CD1c-positive myeloid dendritic cell (primary cell): ENCODE measurements around the gene DDA1.

Experiments used
- DNase-seq: peaks from one replicate; pipeline ENCODE4 v3.0.0-alpha.2; 2016; ENCODE audit errors: extremely low spot score

Gene DDA1

DNA sequence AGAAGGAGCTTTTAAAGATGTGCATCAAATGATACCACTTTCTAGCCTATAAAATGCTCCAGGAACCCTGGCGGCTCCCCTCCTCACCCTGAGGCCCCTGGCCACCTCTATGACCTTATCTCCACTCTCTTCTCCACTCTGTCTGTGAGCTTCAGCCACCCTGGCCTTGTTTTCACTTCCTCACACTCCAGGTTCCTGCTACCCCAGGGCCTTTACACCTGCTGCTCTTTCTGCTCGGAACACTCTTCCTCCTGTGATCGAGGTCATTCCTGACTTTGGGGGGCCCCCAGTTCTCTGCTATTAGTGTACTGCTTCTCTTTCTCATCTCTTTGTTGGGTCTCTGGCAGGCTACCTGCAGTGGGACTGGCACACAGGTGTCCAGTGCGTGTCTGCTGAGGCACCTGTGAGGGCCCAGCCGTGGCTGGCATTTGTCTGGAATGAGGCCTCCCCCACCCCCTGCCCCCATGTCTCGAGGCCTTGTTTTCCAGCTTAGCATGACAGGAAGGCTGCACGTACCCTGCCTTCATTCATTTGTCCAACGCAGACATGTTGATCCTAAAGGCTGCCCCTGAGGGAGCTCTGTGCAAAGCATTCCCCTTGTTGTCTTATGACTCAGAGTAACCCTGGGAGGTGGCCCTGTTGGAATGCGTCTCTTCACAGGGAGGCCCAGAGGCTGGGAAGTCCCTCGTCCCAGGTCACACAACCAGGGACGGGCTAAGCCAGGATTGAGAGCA, 2.3 kb downstream of the DDA1 start:
- no peak for DNase-seq

DNA sequence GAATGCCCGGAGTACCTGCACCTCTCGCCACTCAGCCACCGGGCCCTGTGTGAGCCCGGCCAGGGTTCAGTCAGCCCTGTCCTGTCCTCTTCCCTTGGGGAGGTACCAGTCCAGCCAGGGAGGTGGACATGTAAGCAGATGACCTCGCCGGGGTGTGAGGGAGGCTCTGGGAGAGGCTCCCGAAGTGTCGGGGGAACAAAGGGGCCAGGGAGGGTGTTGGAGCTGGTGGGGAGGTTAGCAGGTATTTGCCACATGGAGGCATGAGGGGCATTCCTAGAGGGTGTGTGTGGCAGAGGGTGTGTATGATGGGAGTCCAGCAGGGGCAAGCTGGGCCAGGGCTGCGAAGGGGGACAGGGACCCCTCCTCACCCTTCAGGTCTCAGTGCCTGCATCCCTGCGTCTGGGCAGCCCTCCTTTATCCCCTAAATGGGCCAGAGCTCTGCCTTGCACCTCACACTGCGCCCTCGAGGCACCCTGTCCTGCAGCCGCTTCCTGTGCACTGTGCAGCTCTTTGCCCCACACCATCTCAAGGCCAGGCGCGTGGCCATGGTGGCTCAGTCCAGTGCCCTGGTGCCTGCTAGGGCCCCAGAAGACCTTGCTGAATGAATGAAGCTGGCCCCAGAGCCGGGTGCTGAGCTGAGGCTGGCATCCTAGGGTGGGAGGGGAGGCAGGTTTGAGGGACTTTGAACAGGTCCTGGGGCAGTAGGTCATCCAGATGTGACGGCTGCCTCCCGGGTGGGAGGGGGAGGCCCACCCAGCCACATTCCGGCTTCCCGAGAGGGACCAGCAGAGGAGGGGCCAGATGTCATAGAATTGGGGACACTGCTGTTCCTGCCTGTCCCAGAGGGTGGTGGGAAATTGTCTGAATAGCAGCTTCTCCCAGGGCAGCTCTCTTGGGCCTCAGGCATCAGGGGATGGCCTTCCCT, 3.1 kb downstream of the DDA1 start:
- no peak for DNase-seq

DNA sequence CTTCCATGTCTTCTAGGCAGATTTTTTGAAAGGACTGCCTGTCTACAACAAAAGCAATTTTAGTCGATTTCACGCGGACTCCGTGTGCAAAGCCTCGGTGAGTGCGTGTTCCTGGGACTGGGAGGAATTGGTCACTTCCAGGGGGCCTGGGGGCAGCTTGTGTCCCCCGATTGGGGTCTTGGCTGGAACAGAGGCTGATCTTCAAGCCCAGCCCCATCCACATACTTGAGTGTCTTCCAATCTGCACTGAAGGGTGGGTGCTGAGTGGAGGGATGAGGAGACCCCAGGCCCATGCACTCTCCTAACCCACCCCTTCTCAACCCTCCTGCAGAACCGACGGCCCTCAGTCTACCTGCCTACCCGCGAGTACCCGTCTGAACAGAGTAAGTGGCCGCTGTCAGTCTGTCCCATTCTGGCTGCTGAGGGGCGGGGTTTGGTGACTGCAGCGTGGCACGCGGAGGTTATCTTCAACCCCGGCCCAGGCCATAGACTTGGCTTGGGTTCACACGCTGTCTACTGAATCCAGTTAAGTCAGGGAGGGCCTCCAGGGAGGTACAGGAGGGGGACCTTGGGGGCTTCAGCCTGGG, 4.7 kb downstream of the DDA1 start:
- DNase-seq = no peak

DNA sequence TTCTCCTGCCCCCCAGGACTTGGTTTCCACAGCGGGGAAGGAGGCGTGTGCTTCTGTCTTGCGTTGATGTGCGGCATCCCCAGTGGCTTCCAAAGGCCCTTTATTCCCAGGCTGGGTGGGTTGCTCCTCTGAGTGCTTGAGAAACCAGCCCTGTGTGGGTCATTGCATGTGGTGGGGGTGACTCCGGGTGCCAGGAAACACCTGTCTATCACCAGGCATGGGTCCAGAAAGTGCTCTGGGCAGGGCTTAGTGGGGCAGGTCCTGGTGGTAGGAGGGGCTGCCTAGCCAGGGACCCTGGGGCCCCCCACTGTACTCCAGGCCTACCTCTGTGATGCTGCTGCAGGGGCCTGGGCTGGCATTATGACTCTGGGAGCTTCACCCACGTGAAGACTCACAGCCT, 9.6 kb downstream of the DDA1 start:
- no peak for DNase-seq

DNA sequence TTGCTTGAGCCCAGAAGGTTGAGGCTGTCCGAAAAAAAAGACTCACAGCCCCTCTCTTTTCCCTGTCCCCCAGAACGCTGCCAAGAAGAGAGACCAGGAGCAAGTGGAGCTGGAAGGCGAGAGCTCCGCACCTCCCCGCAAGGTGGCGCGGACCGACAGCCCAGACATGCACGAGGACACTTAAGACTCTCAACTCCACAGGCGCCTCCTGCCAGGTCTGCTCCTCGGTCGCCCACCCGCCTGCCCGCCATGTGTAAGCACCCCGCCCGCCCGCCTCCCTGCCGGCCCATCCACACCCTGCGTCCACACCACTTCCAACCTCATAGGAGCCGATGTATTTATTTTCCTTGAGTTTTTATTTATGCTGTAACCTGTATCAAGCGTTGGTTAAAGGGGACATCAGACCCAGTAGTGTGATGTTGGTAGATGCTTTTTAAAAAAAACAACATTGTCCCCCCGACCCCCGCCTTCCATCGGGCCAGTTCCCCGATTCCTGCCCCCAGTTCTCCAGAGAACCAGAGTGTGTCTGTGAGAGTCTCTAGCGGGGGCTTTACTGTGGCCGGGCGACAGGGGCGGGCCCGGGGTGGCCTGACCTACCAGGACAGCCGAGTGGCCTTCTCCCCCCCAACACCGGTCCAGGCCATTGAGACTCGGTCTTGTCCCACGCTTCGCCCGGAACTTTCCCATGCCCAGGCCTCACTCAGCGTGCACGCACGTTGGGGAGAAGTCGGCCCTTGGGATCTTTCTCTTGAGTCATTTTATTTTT, 10.3 kb downstream of the DDA1 start:
- no peak for DNase-seq

DNA sequence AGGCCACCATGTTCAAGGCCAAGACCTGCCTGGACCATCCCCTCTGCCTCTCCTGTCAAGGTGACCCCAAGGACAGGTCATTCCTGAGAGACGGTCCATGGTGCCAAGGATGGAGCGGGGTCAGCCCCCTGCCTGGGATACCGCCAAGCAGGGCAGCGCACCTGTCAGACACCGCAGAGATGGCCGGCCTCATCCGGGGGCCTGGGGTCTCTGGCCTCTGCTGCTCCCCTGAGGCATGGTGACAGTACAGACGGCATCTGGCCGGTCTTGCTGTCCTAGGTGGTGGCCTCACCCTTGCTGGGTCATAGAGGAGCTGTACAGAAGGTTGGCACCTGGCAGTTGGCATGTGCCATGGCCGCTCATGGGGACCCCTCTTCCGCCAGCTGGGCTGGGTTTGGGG, 11.1 kb downstream of the DDA1 start:
- no peak for DNase-seq

DNA sequence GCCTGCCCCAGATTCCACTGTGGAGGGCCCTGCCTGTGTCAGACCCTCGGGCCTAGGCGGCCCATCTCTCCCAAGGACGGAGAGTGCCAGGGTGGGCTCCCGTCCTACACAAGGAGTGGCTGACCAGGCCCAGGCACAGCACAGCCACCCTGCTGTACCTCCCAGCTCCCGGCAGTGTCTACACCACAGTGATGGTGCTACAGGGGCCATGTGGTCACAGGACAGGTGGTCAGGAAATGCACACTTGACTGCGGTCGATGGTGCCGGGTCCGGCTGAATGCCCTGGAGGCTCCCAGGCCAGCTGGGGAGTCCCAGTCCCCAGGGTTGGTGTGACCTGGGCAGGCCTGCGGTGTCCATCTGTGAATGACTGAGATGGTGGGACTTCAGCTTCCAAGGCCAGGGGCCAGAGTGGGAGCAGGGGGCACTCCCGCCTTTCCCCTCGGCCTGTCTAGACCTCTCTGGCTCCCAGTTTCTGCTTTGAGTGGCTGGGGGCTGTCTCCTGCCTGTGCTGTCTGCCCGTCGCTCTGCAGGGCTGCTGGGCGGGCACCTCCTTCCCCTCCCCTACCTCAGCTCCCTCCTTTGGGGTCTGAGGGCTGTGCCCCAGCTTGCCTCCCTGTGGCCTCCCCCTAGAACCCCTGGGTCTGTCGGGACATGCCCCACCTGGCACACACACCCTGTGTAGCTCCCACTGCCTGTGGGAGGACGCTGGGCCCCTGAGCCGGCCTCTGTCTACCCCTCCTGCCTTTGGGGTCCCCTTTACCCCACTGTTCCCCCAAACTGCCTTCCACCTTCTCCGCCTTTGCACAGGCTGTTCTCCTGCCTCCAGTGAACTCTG, 12.5 kb downstream of the DDA1 start:
- no peak for DNase-seq

DNA sequence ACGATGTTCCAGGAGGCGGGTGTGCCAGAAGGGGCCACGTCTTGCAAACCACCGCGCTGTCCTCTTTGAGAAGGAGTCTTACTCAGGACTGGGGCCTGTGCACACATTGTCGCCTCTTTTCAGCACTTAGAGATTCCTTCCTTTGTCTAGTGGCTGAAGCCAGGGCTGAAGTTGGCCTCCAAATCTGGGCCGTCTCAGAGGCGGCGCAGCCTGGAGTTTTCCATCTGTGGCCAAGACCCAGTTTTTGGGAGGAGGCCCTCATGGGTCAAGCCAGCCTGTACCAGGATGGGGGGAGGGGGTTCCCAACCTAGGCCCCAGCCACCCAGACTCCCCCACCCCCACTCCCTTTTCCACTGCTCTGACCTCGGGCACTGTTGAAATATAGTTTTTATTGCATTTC, 13.5 kb downstream of the DDA1 start:
- no peak for DNase-seq

DNA sequence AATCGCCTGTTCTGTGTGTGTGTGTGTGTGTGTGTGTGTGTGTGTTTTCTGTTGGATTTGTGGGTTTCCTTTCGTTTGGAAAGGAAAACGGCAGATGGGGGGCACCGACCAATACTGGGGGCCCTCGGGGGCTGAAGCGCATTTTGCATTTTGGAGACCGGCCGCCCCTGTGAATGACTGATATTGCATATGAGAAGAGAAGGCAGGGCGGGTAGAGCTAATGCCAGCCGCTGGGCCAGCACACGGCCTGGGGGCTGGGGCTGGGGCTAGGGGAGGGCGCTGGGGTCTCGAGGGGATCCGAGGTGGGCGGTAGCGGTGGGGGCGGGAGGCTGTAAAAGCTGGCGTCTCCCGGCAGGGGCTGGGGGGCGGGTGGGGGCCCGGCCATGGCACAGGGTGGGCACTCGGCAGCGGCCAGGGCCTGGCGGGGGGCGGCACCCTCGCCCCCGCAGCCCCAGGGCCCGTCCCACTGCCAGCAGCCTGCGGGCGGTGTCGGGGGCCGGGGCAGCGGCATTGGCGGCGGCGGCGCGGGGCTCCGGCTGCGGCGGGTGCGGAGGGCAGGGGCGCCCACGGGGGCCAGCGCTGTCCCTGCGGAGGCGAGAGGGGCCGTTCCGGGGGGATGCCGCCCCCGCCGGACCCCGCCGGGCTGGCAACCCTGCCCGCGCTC, 14.1 kb downstream of the DDA1 start:
- DNase-seq = no peak

DNA sequence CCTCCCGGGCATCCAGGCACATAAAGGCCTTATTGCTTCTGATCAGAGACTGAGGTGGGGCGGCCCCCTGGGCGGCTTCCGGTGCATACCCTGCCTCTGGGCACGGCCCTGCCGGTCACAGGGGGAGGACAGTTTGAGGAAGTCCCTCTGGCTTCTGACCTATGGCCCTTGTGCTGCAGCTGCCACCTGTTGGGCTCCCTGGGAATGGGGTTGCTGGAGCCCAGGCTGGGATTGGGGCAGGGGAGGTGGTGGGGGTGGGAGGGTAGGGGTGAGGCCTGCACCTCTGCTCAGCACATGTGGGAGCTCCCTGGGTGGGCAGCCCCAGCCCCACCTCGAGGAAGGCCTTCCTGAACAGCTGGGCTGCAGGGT, 14.6 kb downstream of the DDA1 start:
- DNase-seq = no peak

DNA sequence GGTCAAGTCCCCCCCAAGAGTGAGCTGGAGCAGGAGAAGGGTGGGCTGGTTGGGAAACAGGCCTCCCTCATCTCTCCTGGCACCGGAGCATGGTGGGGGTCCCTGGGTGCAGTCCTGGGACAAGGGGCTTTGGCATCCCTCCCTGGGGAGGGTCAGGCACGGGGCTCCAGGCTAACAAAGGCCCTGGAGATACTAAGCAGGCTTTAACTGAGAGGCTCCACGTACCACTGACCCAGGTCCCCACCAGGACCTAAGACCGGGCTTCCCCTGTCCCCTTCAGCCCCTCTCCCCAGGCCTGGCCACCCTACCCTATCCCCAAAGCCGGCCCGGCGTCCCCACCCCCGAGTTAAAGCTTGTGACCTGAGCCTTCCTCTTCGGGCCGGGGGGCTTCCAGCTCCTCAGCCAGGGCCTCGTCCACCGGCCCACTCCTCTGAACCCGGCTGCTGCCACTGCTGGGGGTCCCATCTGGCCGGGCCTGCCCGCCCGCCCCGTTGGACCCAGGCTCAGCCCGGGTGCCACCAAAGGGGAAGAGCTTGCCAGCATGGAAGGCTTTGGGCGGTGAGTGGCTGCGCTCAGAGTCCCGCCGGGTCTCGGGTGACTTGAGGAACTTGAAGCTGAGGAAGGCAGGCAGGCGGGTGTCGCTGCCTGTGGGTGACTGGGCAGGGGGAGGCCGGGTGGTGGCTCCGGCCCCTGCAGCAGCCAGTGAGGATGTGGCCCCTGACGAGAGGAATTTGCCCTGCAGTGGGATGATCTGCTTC, 15.2 kb downstream of the DDA1 start:
- DNase-seq = no peak

DNA sequence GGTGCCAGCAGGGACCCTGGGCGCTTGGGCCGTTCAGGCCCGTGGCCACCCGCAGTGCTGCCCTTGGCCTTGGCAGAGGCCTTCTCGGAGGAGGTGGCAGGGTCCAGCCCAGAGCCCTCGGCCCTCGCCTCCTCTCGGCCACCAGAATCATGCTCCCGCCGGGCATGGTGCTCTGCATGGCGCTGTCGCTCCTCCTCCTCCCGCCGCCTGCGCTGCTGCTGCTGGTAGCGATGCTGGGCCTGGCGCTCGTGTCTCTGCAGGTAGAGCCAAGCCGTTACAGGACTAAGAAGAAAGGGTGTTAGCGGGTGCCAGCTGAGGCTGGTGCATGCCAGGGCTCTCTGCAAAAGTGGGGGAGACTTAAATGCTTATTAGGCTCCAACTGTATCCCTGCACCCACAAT, 15.8 kb downstream of the DDA1 start:
- DNase-seq = no peak

DNA sequence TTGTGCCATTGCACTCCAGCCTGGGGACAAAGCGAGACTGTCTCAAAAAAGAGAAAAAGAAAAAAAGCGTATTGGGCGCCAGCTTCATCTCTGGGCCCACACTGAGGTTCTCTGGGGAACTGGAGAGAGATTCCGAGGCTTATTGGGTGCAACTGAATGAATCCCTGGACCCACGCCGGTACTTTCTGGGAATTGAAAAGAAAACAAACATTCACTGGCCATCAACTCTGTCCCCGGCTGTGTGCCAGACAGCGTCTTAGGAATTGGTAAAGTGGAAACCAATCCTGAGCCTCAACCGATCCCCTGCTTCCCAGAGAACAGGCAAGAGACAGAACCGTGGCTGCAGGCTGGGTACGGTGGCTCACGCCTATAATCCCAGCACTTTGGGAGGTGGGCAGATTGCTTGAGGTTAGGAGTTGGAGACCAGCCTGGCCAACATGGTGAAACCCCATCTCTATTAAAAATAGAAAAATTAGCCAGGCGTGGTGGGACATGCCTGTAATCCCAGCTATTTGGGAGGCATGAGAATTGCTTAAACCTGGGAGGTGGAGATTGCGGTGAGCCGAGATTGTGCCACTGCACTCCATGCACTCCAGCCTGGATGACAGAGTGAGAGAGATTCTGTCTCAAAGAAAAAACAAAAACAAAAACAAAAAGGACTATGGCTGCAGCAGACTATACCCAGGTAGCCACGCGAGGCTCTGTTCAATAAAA, 16.7 kb downstream of the DDA1 start:
- no peak for DNase-seq

DNA sequence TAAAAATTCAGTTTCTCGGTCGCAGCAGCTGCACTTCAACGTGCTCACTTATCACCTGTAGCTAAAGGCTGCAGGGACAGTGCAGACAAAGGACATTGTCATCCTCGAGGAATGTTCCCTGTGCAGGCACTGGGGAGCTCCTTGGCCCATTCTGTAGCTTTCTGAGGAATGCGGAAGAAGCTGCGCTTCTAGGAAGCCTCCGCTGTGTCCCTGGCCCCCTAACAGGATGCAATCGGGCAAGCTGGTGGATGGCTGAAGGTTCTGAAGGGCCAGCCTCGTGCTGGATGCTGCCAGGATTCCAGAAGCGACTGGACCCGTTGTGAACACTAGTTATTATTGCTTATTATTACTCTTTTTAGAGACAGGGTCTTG, 17.2 kb downstream of the DDA1 start:
- no peak for DNase-seq

DNA sequence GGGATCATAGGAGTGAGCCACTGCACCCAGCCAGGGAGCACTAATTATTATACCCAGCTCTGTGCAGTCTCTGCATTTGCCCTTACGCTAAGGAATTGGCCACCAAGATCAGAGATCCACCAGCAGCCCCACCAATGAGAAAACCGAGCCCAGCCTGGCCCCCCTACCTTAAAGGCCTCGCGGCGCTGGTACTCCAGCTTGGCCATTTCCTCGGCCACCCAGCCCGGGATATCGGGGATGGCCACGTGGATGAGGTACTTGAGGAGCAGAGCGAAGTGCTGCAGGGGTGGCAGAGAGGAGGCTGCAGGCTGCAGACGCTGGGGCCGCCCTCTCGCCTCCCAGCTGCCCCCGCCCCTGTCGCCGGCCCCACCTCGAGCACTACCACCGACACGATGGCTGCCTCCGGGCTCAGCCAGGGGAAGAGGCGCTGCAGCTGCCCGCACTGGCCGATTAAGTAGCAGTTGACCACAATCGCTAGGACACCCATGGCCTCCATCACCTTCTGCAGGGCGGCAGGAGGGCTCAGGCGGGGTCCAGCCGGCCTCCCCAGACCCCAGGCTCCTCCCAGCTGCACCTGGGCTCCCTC, 17.8 kb downstream of the DDA1 start:
- no peak for DNase-seq

DNA sequence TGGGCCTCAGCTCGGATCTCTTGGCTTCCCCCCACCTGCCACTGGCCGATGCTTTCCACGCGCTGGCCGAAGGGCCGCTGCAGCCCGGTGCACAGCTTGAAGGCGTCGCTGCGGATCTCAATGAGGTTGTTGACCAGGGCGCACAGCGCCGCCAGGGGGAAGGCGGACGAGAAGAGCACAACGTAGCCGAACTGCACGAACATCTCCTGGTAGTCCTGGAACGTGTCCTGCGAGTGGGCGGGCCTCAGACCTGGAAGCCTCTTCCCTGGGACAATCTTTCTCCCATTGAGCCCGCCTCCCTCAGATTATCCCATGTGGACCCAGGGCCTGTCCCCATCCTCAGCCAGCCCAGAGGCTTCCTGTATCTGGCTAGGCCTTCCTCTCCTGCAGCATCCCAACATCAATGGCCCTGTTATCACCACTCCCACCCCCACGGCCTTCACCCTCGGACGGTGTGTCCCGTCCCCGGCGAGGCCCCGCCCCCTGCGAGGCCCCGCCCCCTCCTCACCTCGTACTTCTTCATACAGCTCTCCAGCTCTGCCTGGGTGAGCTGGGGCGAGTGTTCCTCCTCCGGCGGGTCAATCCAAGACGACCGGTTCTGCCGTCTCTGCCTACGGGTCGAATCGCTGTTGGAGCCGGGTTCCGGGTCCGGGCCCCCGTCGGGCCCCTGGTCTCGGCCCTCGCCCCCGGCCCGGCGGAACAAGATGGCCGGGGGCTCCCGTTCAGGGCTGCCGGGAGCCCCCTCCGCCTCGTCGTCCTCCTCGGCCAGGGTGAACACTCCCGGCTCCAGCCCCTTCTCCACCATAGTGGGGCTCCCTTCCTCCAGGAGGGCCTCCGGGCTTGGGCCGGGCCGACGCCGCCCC, 18.5 kb downstream of the DDA1 start:
- DNase-seq = peak; percentile 72

DNA sequence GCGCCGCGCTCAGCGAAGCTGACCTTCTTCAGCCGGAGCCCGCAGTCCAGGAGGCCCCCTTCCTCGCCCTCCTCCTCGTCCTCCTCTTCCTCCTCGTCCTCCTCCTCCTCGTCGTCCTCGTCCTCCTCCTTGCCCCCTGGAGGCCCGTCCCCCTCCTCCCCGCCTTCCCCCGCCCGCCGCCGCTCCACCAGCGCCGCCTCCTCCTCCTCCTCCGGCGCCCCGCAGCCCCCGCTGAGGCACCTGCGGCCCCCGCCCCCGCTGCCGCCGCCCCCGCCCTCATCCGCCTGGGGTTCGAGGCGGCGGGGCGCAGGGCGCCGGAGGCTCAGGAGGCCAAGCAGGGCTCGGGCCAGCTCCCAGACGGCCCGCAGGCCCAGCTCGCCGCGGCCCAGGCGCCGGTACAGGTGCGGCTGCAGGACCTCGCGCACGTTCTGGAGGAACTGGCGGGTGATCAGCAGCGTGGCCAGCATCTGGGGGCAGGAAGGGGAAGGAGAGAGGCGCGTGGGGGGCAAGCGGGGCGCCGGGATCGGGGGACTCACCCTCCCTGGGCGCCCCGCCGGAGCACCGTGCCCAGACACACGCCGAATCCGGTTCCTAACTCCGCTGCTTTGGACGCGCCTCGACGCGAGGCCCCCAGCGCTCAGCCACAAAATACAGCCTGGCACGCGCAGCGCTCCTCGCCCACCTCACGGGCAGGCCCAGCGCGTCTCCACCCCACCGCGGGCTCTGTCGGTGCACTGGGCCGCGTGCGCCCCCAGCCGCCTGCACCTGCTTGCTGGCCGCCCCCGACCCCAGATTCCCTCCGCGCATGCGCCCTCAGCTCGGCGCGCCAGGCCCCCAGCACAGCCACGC, 19.4 kb downstream of the DDA1 start:
- no peak for DNase-seq
